Measurements from ENCODE around the gene SCAMP4.

GRCh38 chr19:1944916-1945561 lies 39.8 kb downstream of the SCAMP4 start:
- TF ChIP-seq POLR2AphosphoS5 (IDR thresholded peaks at IDR 0.05; ENCODE audit: low read depth, low read length) (no peak), GABPA (IDR thresholded peaks at IDR 0.05; ENCODE audit: low read depth) (no peak), CTCF (IDR thresholded peaks at IDR 0.05) (no peak), FOXM1 (IDR thresholded peaks at IDR 0.05; ENCODE audit: low read depth) (no peak), MXI1 (IDR thresholded peaks at IDR 0.05; ENCODE audit: low read depth, low read length) (no peak), CHD2 (IDR thresholded peaks at IDR 0.05; ENCODE audit: low read length, partially characterized antibody) (no peak), TAF1 (IDR thresholded peaks at IDR 0.05; ENCODE audit: borderline replicate concordance, low read depth, low read length) (no peak)
